HCT116 (cell line): ENCODE results near the gene MAJIN. TPM values are rescaled to one million over a fixed set of nuclear protein-coding genes. Genes with fewer than 3 reads are reported as not detected.

Source experiments
- ATAC-seq: fragments of 200-7000 bp; cut with Tn5 transposase; 2 replicates; pipeline ENCODE4 v1.9.1; 2020; ENCODE audit warnings: mild to moderate bottlenecking, moderate library complexity
- BruUV-seq: library from RNA; stranded (reverse); fragments of 400-500 nt; replicated peaks from 2 replicates; lab custom pipeline; 2021; lab: Mats Ljungman, UMichigan
- CTCF ChIA-PET: fragments of 300-600 bp; sonication (Branson Sonifier 250); formaldehyde crosslinking; loops from one replicate; lab custom pipeline; 2021; ENCODE audit warnings: antibody characterized with exemption; lab: Charles Lee
- POLR2A ChIA-PET: fragments of 300-600, 350-600 bp; sonication (Branson Sonifier 250); formaldehyde crosslinking; loops from one replicate; lab custom pipeline; 2021; ENCODE audit warnings: antibody characterized with exemption; lab: Charles Lee
- RAD21 ChIA-PET, 2 experiments: fragments of 300-600 bp; sonication (Branson Sonifier 250); formaldehyde crosslinking; loops; one replicate each; lab custom pipeline; 2023; ENCODE audit warnings: low total read pairs in 2 of 2; ENCODE audit not compliant: uncharacterized antibody in 2 of 2, unreplicated experiment in 2 of 2, low non-redundant PET in 1 of 2; lab: Charles Lee
- DNase-seq: peaks from one replicate; pipeline ENCODE4 v3.0.0-alpha.2; 2010; ENCODE audit warnings: low read depth, low spot score
- H2AFZ ChIP-seq: fragments of 200-600 bp; shearing (Covaris generic), sonication (generic); 2 replicates; pipeline ENCODE4 v1.6.1; 2017; ENCODE audit warnings: low read depth, mixed run types, mixed read lengths, antibody characterized with exemption, low read length; ENCODE audit not compliant: poor library complexity, severe bottlenecking
- H3K27ac ChIP-seq: 2 replicates; pipeline ENCODE4 v1.5.1; 2012; ENCODE audit warnings: low read depth, low read length
- H3K27me3 ChIP-seq: fragments of 200-600 bp; sonication (generic); 2 replicates; pipeline ENCODE4 v1.6.1; 2016; ENCODE audit warnings: mixed run types, low read length, mixed read lengths; ENCODE audit not compliant: insufficient read depth
- H3K36me3 ChIP-seq, 2 experiments: fragments of 200-500 bp in 1 of 2; fragments of 200-600 bp in 1 of 2; sonication (Bioruptor generic) in 1 of 2; sonication (generic) in 1 of 2; 2 replicates each; pipeline versions ENCODE4 v1.5.1 to v1.6.1; 2014 to 2016; ENCODE audit warnings: low read length in 2 of 2, inconsistent platforms in 1 of 2, mixed read lengths in 1 of 2, mixed run types in 1 of 2; ENCODE audit not compliant: insufficient read depth in 2 of 2, control insufficient read depth in 1 of 2
- H3K4me1 ChIP-seq, 2 experiments: fragments of 200-600 bp in 1 of 2; sonication (generic) in 1 of 2; 2 replicates each; pipeline versions ENCODE4 v1.5.1 to v1.6.1; 2012 to 2017; ENCODE audit warnings: low read length in 2 of 2, inconsistent platforms in 1 of 2, mild to moderate bottlenecking in 1 of 2, mixed read lengths in 1 of 2, mixed run types in 1 of 2, moderate library complexity in 1 of 2; ENCODE audit not compliant: insufficient read depth in 2 of 2, control insufficient read depth in 1 of 2
- H3K4me2 ChIP-seq: fragments of 200-600 bp; sonication (generic); 2 replicates; pipeline ENCODE4 v1.6.1; 2017; ENCODE audit warnings: mixed run types, low read length, mixed read lengths
- H3K4me3 ChIP-seq, 2 experiments: fragments of 200-600 bp in 1 of 2; sonication (generic) in 1 of 2; replicated peaks in 1 of 2; 2 replicates each; pipeline ENCODE4 v1.5.1; 2011 to 2016; ENCODE audit warnings: low read length in 2 of 2, control low read depth in 1 of 2, low read depth in 1 of 2, mild to moderate bottlenecking in 1 of 2, mixed read lengths in 1 of 2, mixed run types in 1 of 2
- H3K79me2 ChIP-seq: fragments of 200-600 bp; sonication (generic); 2 replicates; pipeline ENCODE4 v1.6.1; 2017; ENCODE audit warnings: mild to moderate bottlenecking, mixed run types, low read length, moderate library complexity, mixed read lengths; ENCODE audit not compliant: insufficient read depth
- H3K9ac ChIP-seq: fragments of 200-600 bp; sonication (generic); 2 replicates; pipeline ENCODE4 v1.6.1; 2016; ENCODE audit warnings: low read length, mixed read lengths
- H3K9me2 ChIP-seq: fragments of 200-600 bp; sonication (generic), shearing (Covaris generic); 2 replicates; pipeline ENCODE4 v1.6.1; 2017; ENCODE audit warnings: mixed run types, mild to moderate bottlenecking, moderate library complexity; ENCODE audit not compliant: insufficient read depth
- H3K9me3 ChIP-seq, 2 experiments: fragments of 200-500 bp in 1 of 2; fragments of 200-600 bp in 1 of 2; sonication (Bioruptor generic) in 1 of 2; sonication (generic) in 1 of 2; 2 replicates each; pipeline ENCODE4 v1.6.1; 2014 to 2017; ENCODE audit warnings: low read length in 2 of 2, mixed read lengths in 2 of 2, inconsistent platforms in 1 of 2, low read depth in 1 of 2, mild to moderate bottlenecking in 1 of 2, mixed run types in 1 of 2, moderate library complexity in 1 of 2; ENCODE audit not compliant: control insufficient read depth in 1 of 2, insufficient read depth in 1 of 2
- H4K20me1 ChIP-seq: fragments of 200-600 bp; sonication (generic), shearing (Covaris generic); 2 replicates; pipeline ENCODE4 v1.6.1; 2017; ENCODE audit warnings: mixed run types, mild to moderate bottlenecking, moderate library complexity; ENCODE audit not compliant: insufficient read depth
- ATF3 ChIP-seq: IDR thresholded peaks from 2 replicates; pipeline ENCODE4 v1.6.1; 2012
- CBX3 ChIP-seq: IDR thresholded peaks from 2 replicates; pipeline ENCODE4 v1.6.1; 2012; ENCODE audit warnings: low read depth
- CEBPB ChIP-seq: IDR thresholded peaks from 2 replicates; pipeline ENCODE4 v1.6.1; 2012; ENCODE audit warnings: low read depth
- REST ChIP-seq: IDR thresholded peaks from 2 replicates; pipeline ENCODE4 v1.6.1; 2012; ENCODE audit warnings: low read depth
- YY1 ChIP-seq: IDR thresholded peaks from 2 replicates; pipeline ENCODE4 v1.6.1; 2011; ENCODE audit warnings: low read length, low read depth, moderate library complexity, mild to moderate bottlenecking; ENCODE audit not compliant: insufficient replicate concordance; ENCODE audit errors: extremely low read depth
- ZBTB33 ChIP-seq: IDR thresholded peaks from 2 replicates; pipeline ENCODE4 v1.6.1; 2011; ENCODE audit warnings: mild to moderate bottlenecking, low read length, moderate library complexity; ENCODE audit not compliant: insufficient replicate concordance; ENCODE audit errors: extremely low read depth
- intact Hi-C: fragments of 100-400 bp; cut with micrococcal nuclease; formaldehyde crosslinking; loops from 2 replicates; pipeline ENCODE4 v1.10.0; 2022
- total RNA-seq: library from RNA; stranded (reverse); gene quantifications from one replicate; pipeline ENCODE4 v1.2.1, GENCODE V29; 2021; ENCODE audit not compliant: unreplicated experiment

MAJIN gene
- total RNA-seq, 1 experiment from 2014 or later, result not detected

GRCh38 chr11:64911142-64911541, 60.8 kb downstream of the MAJIN start:
- H3K4me1 ChIP-seq, result peaks cover 4 to 7% of the 10 kb centered on the region in 2 experiments; a peak in 3 of 4 replicates
- H3K4me2 ChIP-seq, result no peak overlapping the region
- DNase-seq (no peak), ATAC-seq (no peak)
- peaks cover 0 to 10% of the 10 kb centered on the region in 2 experiments; a peak in 2 of 4 replicates for H3K36me3 ChIP-seq
- H3K27ac ChIP-seq, result no peak overlapping the region
- TF ChIP-seq ZBTB33 (no peak), CEBPB (no peak), REST (no peak), YY1 (no peak), ATF3 (no peak), CBX3 (no peak)
- TF ChIP-seq, all 23 proteins: peak for 0
- intact Hi-C loops, result loop anchor here (10.0 kb wide), 1 partner anchor 204 kb away; the partner anchor contains the start of genes TM7SF2 and ZNHIT2
- no peaks in the 10 kb centered on the region for H3K9me2 ChIP-seq
- H3K4me3 ChIP-seq, result no peak overlapping the region
- ChIA-PET RAD21 (no interaction called here), POLR2A (no interaction called here), CTCF (no interaction called here)
- peaks cover 6% of the 10 kb centered on the region; the same call in 1 of the 2 replicates for H3K79me2 ChIP-seq
- H2AFZ ChIP-seq, result no peak overlapping the region
- H3K9ac ChIP-seq, result no peak overlapping the region
- BruUV-seq, result no TSS peak
- H3K27me3 ChIP-seq, result no peaks in the 10 kb centered on the region
- no peaks in the 10 kb centered on the region for H4K20me1 ChIP-seq
- H3K9me3 ChIP-seq, result no peaks in the 10 kb centered on the region
